CD4-positive, alpha-beta T cell treated with Interleukin-21 for 1 hour (primary cell): Measurements from ENCODE around the gene ZBTB9.
A peak's percentile ranks its signal among the peaks of the same experiment; 100 is the strongest.

ENCODE experiments used
- DNase-seq: peaks from one replicate; pipeline ENCODE4 v3.0.0-alpha.2; 2020

The ZBTB9 gene

GRCh38 chr6:33419580-33420490, 34.5 kb upstream of the ZBTB9 start, which contains the start of gene SYNGAP1:
SYNGAP1 (plus strand) TSS chr6:33420065; CDS start chr6:33420265, 200 bp downstream.
- DNase-seq, result peak; percentile 58

GRCh38 chr6:33420491-33421343, 33.7 kb upstream of the ZBTB9 start:
- no peak for DNase-seq

GRCh38 chr6:33421344-33421643, 33.1 kb upstream of the ZBTB9 start:
- DNase-seq, result no peak

- no peak for DNase-seq
Observed at GRCh38 chr6:33423777-33424176, 30.6 kb upstream of the ZBTB9 start.

- DNase-seq, result no peak
Observed at GRCh38 chr6:33424855-33425667, 29.3 kb upstream of the ZBTB9 start.

GRCh38 chr6:33425668-33426577, 28.5 kb upstream of the ZBTB9 start:
- peak; percentile 92 for DNase-seq

- DNase-seq, result peak; percentile 82
Observed at GRCh38 chr6:33426590-33427511, 27.5 kb upstream of the ZBTB9 start.

- peak; percentile 79 for DNase-seq
Observed at GRCh38 chr6:33427585-33428223, 26.7 kb upstream of the ZBTB9 start.

- DNase-seq, result peak; percentile 46
Observed at GRCh38 chr6:33428224-33428965, 26.0 kb upstream of the ZBTB9 start.

- DNase-seq, result peak; percentile 9
Observed at GRCh38 chr6:33428966-33429749, 25.2 kb upstream of the ZBTB9 start.

GRCh38 chr6:33429750-33430052, 24.7 kb upstream of the ZBTB9 start:
- peak; percentile 63 for DNase-seq

GRCh38 chr6:33430334-33430733, 24.0 kb upstream of the ZBTB9 start:
- peak; percentile 48 for DNase-seq

- DNase-seq, result peak; percentile 90
Observed at GRCh38 chr6:33430991-33431879, 23.1 kb upstream of the ZBTB9 start.

GRCh38 chr6:33431880-33432541, 22.4 kb upstream of the ZBTB9 start:
- peak; percentile 23 for DNase-seq

- no peak for DNase-seq
Observed at GRCh38 chr6:33432546-33432945, 21.8 kb upstream of the ZBTB9 start.

GRCh38 chr6:33433001-33433543, 21.3 kb upstream of the ZBTB9 start:
- DNase-seq, result no peak
